Globus pallidus (tissue), 1 donor: ENCODE measurements around the gene HLA-DOB.
"Not testable (repeated sequence)": the region's sequence is repeated elsewhere in the genome, so short reads cannot be mapped to it uniquely, and the experiment has no call there.

Source experiments
- DNase-seq: peaks from one replicate; pipeline ENCODE4 v3.0.0-alpha.2; 2015; ENCODE audit warnings: low spot score

Gene HLA-DOB

DNA sequence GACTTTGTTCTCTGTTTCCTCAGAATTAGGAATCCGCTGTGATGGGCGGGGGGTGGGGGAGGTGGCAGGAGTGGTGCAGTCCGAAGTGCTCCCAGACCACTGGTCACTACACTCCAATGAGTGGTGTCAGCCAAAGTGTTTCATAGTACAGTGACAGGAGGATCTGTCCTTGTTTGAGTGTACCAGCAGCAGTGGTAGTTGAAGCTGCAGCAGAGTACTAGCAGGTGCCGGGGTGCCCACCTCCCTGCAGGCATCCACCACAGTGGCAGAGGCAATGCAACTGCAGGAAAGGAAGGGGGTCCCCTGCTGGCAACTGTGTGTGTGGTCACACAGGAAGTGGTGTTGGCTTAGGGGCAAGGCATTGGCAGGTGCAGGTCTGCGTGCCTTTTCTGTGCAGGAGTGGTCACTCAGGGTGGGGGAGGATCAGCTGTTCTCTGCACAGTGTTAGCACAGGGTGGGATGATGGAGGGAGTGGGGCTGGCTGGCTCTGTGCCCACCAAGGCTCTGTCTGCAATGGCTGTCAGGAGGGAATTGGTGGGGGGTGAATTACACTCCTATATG is 9.7 kb downstream of the HLA-DOB start:
- no peak for DNase-seq

GRCh38 chr6:32805404-32805803 is 11.4 kb downstream of the HLA-DOB start:
- not testable (repeated sequence) for DNase-seq

DNA sequence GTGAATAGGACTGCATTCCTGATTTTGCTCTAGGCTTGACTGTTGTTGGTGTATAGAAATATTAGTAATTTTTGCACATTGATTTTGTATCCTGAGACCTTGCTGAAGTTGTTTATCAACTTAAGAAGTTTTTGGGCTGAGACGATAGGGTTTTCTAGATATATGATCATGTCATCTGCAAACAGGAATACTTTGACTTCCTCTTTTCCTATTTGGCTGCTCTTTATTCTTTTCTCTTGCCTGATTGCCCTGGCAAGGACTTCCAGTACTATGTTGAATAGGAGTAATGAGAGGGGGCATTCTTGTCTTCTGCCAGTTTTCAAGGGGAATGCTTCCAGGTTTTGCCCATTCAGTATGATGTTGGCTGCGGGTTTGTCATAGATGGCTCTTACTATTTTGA is 13.4 kb downstream of the HLA-DOB start:
- no peak for DNase-seq

GRCh38 chr6:32799740-32800139 is 17.1 kb downstream of the HLA-DOB start:
- DNase-seq: no peak

DNA sequence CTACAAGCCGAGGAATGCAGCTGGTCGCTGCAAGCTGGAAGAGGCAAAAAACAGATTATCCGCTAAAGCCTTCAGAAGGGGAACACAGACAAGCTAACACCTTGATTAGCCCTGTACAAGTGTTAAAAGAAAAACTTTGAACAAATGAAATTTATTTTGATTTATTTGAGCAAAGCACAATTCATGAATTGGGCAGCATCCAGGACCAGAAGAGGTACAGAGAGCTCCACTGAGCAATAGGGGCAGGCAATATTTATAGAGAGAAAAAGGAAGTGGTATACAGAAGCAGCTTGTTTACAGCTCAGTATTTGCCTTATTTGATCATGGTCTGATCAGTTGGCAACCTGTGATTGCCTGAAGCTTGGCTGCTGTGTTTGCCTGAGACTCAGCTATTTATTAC is 17.6 kb downstream of the HLA-DOB start:
- DNase-seq: no peak

DNA sequence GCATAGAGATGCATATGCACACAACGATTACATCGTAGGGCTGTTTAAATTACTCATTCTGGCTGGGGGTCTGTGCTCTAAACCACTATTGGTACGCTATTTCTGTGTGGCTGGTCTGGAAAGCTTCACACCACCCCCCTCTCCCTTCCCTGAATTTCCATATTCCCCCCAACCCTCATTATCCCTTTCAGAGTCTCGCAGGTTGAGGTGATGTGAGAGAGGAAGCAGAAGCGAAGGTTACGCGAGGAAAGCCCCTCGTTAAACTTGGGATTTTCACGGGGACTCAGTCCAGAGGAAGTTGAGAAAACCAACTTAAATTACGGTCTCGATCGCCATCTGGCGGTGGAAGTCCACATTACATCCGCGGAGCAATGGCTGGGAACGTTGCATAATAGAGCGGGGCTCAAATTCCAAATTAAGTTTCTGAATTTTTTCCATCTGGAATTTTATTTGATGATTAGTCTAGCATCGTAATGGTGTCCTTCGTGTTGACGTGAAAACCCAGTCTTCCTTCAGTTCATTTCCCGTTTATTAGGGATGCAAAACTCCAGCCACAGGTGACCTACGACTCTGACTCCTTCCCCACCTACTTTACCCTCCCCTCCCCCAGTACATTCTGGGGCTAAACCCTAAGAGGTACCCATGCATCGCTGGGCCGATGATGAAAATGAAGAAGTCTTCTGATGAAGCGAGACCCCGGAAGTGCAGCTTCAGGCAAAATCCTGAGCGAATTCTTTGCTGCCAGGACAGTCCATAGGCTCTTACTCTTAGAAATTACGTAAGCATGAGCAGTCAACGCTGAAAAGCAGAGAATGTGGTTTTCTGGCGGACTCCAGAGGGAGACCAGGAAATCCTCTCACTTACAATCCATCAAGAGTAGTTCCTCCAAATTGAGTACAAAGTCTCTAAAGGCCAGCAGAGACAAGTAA is 19.7 kb downstream of the HLA-DOB start:
- peak; percentile 49 for DNase-seq

DNA sequence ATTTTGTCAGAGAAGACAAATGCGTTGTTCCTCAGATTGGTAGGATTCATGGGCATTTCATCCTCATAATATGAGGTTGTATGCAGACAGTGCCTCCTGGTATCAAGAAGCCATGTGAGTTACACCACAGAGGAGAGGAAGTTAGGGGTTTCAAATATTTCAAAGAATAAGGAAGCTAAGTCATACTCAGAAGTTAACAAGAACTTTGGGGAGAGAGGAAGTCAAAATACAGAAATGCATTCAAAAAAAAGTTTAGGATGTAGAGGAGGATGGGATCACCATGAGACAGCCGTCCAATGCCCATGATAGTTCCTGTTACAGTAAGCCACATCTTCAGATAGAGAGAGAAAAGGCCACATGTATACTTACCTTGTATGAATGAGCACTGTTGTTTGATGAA is 22.3 kb downstream of the HLA-DOB start:
- peak; percentile 38 for DNase-seq

- DNase-seq: no peak
Measured at GRCh38 chr6:32792901-32793435, 23.8 kb downstream of the HLA-DOB start.

GRCh38 chr6:32790306-32790705 is 26.5 kb downstream of the HLA-DOB start:
- DNase-seq: no peak

GRCh38 chr6:32785781-32786533 is 30.8 kb downstream of the HLA-DOB start:
- DNase-seq: peak; percentile 68

- not testable (repeated sequence) for DNase-seq
Measured at GRCh38 chr6:32782923-32783322, 33.9 kb downstream of the HLA-DOB start.

DNA sequence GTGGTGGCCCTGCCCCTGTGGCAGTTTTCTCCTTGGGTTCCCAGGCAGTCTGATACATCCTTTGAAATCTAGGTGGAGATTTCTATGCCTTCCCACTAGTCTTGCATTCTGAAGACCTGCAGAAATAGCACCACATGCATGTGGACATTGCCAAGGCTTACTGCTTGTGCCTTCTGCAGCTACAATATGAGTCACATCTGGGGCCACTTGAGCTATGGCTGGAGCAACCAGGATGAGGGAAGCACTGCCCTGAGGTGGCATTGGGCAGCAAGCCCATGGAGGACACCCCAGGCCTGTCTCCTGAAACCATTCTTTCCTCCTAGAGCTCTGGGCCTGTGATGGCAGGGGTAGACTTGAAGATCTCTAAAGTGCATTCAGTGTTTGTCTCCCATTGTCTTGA is 37.8 kb downstream of the HLA-DOB start:
- DNase-seq: no peak

- DNase-seq: no peak
Measured at GRCh38 chr6:32775071-32775470, 41.7 kb downstream of the HLA-DOB start.

- no peak for DNase-seq
Measured at GRCh38 chr6:32774426-32774825, 42.4 kb downstream of the HLA-DOB start.

DNA sequence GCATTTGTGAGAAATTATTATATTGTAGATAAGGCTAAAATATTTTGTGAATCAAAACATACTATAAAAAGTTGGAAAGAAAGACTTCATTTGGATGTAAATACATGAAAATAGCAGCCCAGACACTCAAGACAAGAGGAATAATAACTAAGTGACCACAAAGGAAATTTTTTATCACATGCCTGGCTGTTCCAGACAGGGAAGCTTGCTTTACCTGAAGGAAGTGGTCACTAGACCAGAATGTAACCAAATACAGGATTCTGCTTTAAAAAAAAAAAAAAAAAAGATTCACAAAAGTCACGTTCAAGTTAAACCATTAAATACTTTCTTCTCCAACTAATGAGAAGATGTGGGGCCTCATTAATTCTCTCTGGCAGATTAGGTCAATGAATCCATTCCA is 44.1 kb downstream of the HLA-DOB start:
- no peak for DNase-seq

DNA sequence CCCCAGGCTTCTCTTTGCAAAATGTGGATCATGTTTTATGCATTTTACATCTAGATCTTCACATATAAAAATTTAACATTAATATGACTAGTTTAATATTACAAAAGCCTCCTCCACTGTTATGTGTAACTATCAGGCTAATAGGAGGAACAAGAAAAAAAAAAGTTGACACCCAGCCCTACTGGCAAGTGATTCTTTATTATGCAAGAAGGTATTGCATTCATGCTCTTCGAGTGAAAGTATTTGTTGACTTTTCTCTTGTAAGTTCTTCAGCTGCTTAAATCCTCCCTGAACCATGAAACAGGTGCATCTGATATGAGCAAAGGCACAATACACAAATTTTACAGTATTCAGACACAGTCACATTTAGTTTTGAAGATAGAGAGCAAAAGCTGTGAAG is 52.8 kb downstream of the HLA-DOB start:
- no peak for DNase-seq

DNA sequence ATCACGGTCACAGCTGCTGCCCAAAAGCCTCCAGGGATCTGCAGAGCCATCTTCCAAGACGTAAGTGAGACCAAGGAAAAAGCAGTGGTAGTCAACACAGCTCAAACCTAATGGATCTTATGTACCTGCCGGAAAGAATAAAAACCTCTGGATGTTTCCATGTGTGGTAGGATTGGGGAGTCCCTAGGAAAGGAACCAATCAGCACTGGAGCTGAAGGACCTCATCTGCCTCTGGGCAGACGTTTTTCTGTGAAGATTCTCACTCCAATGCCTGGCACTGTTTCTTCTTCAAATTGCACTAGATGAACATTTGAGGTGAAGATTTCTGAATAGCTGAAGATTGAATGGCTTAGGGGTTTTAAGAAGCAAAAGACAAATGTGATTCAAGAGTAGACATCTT is 53.4 kb downstream of the HLA-DOB start, which contains the start of gene HLA-DQB2:
Gene HLA-DQB2, minus strand, starts transcription at position 112 of the 400 bp plus-strand sequence. Its CDS starts 62 bp downstream, at position 50.
- DNase-seq: no peak
